HCEC 1CT (cell line): ENCODE measurements around the gene PLEKHO2.
A peak's percentile ranks its signal among the peaks of the same experiment; 100 is the strongest.

Source experiments
- DNase-seq: peaks from one replicate; pipeline ENCODE4 v3.0.0-alpha.2; 2017

The PLEKHO2 gene

DNA sequence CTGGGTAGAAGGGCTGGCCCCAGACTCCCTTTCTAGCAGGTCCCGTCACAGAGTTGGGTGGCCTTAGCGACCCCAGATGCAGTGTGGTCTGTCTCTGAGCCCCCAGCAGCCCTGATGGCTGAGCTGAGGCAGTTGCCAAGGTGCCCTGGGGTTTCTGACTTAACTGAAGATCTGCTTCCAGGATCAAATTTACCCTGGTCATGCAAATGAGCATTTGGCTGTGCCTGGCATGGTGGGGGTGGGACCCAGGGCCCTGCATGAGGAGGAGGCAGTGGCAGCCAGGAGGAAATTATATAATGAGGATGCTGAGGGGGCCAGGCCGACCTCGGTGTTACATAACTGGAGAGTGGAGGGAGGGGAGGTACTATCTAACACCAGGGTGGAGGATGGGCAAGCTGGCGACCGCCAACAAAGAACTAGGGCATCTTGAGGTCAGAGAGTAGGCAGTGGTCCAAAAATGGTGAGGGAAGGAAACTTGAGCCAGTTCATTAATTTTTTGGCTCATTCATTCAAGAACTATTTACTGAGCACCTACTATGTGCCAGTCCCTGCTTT lies 16.4 kb downstream of the PLEKHO2 start:
- DNase-seq = no peak

GRCh38 chr15:64859226-64859625 lies 17.5 kb downstream of the PLEKHO2 start:
- DNase-seq = no peak

- no peak for DNase-seq
Observed at GRCh38 chr15:64861331-64861730, 19.6 kb downstream of the PLEKHO2 start.

GRCh38 chr15:64861960-64862359 lies 20.2 kb downstream of the PLEKHO2 start:
- DNase-seq = no peak

DNA sequence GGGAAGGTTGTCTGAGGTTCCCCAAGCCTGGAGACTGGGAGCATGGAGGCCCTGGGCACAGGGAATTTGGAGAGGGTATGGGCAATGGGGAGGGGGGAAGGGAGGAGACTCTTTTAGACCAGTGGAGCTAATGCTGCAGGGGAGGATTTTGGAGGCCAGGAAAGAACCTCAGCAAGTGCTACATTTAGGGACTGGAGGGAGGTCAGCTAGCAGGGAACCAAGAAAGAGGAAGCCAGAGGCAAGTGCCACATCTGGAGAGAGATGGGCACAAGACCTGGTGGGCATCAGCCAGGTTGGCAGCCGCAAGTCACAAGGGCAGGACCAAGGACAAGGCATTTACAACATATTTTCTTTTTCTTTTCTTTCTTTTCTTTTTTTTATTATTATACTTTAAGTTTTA lies 20.7 kb downstream of the PLEKHO2 start:
- DNase-seq = no peak

DNA sequence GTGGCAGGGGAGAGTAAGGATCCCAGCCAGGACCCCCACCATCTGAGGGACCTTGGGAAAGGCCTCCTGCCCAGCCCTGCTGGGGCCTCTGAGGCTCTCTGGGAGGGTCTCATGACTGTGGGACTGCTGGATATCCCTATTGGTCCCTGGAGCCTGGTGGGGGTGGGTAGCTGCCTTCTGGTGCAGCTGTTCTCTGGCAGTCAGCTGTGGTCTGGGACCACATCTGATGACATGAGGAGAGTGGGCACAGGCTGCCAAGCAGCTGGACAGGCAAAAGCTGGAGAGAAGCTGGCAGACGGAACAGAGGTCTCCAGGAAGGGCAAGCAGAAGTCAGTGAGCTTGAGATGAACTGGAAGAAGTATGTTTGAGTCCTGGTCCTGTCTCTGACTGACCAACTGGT lies 22.4 kb downstream of the PLEKHO2 start:
- DNase-seq = no peak

GRCh38 chr15:64865126-64865997 lies 23.6 kb downstream of the PLEKHO2 start:
- peak; percentile 16 for DNase-seq

DNA sequence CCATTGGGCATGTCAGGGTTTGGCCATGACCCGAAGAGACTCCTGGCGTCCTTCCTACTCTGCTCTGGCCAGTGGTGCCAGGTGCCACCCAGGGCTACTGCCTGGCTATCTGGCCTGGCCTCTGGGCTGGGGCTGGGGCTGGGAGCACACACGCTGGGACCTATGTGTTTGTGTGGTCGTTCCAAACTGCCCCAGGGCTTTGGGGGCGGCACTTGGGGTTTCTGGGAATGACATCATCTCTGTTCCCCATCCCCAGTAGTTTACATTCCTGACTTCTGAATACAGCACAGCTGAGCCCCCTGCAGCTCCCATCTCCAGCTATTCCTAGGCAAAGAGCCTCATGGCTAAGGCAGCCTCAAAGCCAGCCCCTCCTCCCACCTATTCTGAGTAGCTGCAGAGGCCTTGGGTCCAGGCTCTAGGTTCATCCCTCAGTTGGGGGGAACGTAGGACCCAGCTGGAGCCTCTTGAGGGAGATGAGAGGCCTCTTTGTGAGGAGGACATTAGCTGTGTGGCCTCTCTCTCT lies 24.3 kb downstream of the PLEKHO2 start:
- DNase-seq = peak; percentile 90

DNA sequence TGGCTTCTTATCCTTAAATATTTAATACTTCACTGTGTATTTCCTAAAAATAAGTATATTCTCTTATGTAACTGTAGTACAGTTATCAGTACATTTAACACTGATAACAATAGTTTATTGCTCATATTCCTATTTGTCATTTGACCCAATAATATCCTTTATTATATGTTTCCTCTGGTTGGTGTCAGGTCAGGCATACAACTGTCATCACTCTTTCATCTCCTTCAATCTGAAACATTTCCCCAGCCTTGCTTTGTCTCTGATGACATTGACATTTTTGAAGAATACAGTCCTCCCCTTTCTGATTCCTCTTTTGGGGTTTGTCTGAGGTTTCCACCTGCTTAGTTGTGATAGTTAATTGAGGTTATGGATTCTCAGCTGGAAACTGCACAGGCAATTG lies 27.8 kb downstream of the PLEKHO2 start:
- no peak for DNase-seq

GRCh38 chr15:64870353-64870752 lies 28.6 kb downstream of the PLEKHO2 start:
- DNase-seq = no peak

GRCh38 chr15:64875641-64876223 lies 34.0 kb downstream of the PLEKHO2 start:
- DNase-seq = no peak

- no peak for DNase-seq
Observed at GRCh38 chr15:64877435-64877834, 35.7 kb downstream of the PLEKHO2 start.

GRCh38 chr15:64878705-64879104 lies 37.0 kb downstream of the PLEKHO2 start:
- DNase-seq = no peak

- DNase-seq = peak; percentile 73
Observed at GRCh38 chr15:64883100-64883581, 41.4 kb downstream of the PLEKHO2 start.

- DNase-seq = peak; percentile 94
Observed at GRCh38 chr15:64883997-64884511, 42.3 kb downstream of the PLEKHO2 start.

DNA sequence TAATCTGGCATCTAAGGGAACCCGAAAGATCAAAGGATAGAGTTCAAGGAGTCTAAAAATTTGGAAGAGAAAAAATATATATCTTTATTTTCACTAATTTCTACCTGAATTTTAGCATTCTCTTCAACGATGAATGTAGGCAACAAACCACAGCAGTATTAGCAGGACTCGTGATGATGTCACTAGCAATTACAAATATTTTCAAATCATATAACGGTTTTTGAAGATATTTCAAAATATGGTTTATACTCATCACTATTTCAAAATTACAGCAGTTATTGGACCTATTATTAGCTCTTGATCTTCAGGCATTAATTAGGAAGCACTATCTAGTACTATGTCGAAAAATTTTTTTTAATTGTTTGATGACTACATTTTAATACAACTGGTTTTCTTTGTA lies 43.0 kb downstream of the PLEKHO2 start:
- DNase-seq = no peak

DNA sequence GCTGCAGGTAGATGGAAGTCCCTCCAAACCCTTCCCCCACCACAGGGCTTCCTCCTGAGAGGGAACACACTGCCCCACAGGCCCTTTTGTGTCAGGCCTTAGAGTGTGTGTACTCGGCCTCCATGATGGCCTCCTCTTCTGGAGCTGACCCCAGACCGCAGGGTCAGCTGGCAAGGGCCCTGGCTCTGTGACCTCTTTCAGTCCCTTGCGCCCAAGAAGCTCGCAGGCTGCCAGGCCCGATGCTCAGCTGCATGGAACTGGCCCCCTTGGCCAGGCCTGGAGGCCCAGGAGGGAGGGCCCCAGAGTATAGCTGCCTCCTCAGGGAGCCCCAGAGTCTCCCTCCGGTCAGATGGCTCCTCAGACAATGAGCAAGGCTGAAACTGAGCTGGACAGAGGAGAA lies 46.6 kb downstream of the PLEKHO2 start:
- DNase-seq = no peak

DNA sequence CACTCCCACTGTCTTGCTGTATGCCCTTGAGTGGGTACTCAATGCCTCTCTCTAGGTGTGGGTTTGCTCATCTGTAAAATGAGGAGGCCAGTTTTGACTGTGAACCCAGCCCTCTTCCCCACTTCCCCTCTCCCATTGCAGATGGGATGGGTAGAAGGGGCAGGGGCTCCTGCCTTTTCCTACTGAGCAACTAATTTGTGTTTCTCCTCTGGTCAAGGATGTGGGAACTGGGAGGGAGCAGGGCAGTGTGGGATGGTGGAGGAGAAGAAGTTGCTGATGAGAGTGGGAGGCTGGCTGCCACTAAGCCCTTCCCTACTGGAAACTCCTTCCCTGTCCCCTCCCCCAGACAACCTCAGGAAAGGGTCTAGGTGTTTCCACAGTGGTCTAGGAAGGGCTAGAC lies 49.8 kb downstream of the PLEKHO2 start:
- DNase-seq = no peak

GRCh38 chr15:64892847-64893403 lies 51.2 kb downstream of the PLEKHO2 start:
- DNase-seq = no peak

GRCh38 chr15:64893481-64894394 lies 52.0 kb downstream of the PLEKHO2 start:
- peak; percentile 53 for DNase-seq

- no peak for DNase-seq
Observed at GRCh38 chr15:64894395-64895056, 52.8 kb downstream of the PLEKHO2 start.
